Measurements from ENCODE around the gene DLG2.

- TF ChIP-seq MAX (CRISPR knock-in tag; IDR thresholded peaks at IDR 0.05) (no peak), CREB1 (CRISPR knock-in tag; IDR thresholded peaks at IDR 0.05) (no peak), ZNF317 (CRISPR knock-in tag; IDR thresholded peaks at IDR 0.05; ENCODE audit: borderline replicate concordance, low read depth) (no peak), NFATC4 (CRISPR knock-in tag; IDR thresholded peaks at IDR 0.05) (no peak), FOXK1 (CRISPR knock-in tag; IDR thresholded peaks at IDR 0.05) (no peak)
Observed at GRCh38 chr11:83564870-83565269, 2062.3 kb downstream of the DLG2 start.

Measured in WTC11 (cell line).